SK-N-SH (cell line): ENCODE data around the gene GRIP2. TPM values are rescaled to one million over a fixed set of nuclear protein-coding genes. Genes with fewer than 3 reads are reported as not detected.

Experiments
- CTCF ChIA-PET: fragments of 300-600, 350-600 bp; formaldehyde crosslinking; extraction: SDS; loops from one replicate; lab custom pipeline; 2021; lab: Yijun Ruan, JAX
- POLR2A ChIA-PET: fragments of 350-600 bp; sonication (Branson Sonifier 250); formaldehyde crosslinking; extraction: SDS; loops from one replicate; lab custom pipeline; 2020; ENCODE audit warnings: antibody characterized with exemption, inconsistent platforms; lab: Yijun Ruan, JAX
- DNase-seq: peaks from one replicate; pipeline ENCODE4 v3.0.0; 2012
- H2AFZ ChIP-seq: fragments of 200-600 bp; sonication (generic); 2 replicates; pipeline ENCODE4 v1.8.1; 2016; ENCODE audit warnings: antibody characterized with exemption, mild to moderate bottlenecking, low read depth
- H3F3A ChIP-seq: fragments of 200-600 bp; sonication (generic); replicated peaks from 2 replicates; pipeline ENCODE3; 2016; ENCODE audit warnings: antibody characterized with exemption, mild to moderate bottlenecking; ENCODE audit not compliant: insufficient read depth
- H3K27ac ChIP-seq, 2 experiments: fragments of 200-500 bp in 1 of 2; fragments of 200-600 bp in 1 of 2; sonication (Bioruptor generic) in 1 of 2; sonication (generic), shearing (Covaris generic) in 1 of 2; 2 replicates each; pipeline versions ENCODE4 v1.5.1 to v1.6.1; 2014 to 2016; ENCODE audit warnings: low read depth in 2 of 2, inconsistent platforms in 1 of 2, low read length in 1 of 2, mild to moderate bottlenecking in 1 of 2, mixed read lengths in 1 of 2
- H3K27me3 ChIP-seq: fragments of 200-600 bp; sonication (generic), shearing (Covaris generic); 2 replicates; pipeline ENCODE4 v1.6.1; 2016; ENCODE audit warnings: mixed run types; ENCODE audit not compliant: insufficient read depth
- H3K36me3 ChIP-seq, 2 experiments: fragments of 200-500 bp in 1 of 2; fragments of 200-600 bp in 1 of 2; sonication (Bioruptor generic) in 1 of 2; sonication (generic) in 1 of 2; replicated peaks in 1 of 2; 2 replicates each; pipeline versions ENCODE3 to v1.5.1; 2014 to 2016; ENCODE audit warnings: low read length in 1 of 2, mild to moderate bottlenecking in 1 of 2; ENCODE audit not compliant: insufficient read depth in 2 of 2, control insufficient read depth in 1 of 2
- H3K4me1 ChIP-seq, 2 experiments: fragments of 200-500 bp in 1 of 2; fragments of 200-600 bp in 1 of 2; sonication (Bioruptor generic) in 1 of 2; sonication (generic), shearing (Covaris generic) in 1 of 2; 2 replicates each; pipeline versions ENCODE4 v1.5.1 to v1.6.1; 2014 to 2016; ENCODE audit warnings: low read depth in 1 of 2, low read length in 1 of 2, mixed run types in 1 of 2; ENCODE audit not compliant: insufficient read depth in 2 of 2, control insufficient read depth in 1 of 2
- H3K4me2 ChIP-seq: fragments of 200-600 bp; sonication (generic), shearing (Covaris generic); 2 replicates; pipeline ENCODE4 v1.6.1; 2017; ENCODE audit warnings: mixed run types
- H3K4me3 ChIP-seq, 2 experiments: fragments of 200-500 bp in 1 of 2; fragments of 200-600 bp in 1 of 2; sonication (Bioruptor generic) in 1 of 2; sonication (generic), shearing (Covaris generic) in 1 of 2; 2 replicates each; pipeline versions ENCODE4 v1.5.1 to v1.8.1; 2014 to 2016; ENCODE audit warnings: low read depth in 2 of 2, inconsistent platforms in 1 of 2, low read length in 1 of 2, mild to moderate bottlenecking in 1 of 2, mixed read lengths in 1 of 2, moderate library complexity in 1 of 2
- H3K79me2 ChIP-seq: fragments of 200-600 bp; sonication (generic); 2 replicates; pipeline ENCODE4 v1.8.1; 2017; ENCODE audit warnings: mild to moderate bottlenecking; ENCODE audit not compliant: insufficient read depth
- H3K9ac ChIP-seq: fragments of 200-600 bp; sonication (generic); 2 replicates; pipeline ENCODE4 v1.6.1; 2017; ENCODE audit warnings: mixed run types
- H3K9me2 ChIP-seq: fragments of 200-600 bp; sonication (generic); 2 replicates; pipeline ENCODE4 v1.6.1; 2017; ENCODE audit warnings: mixed run types
- H3K9me3 ChIP-seq: fragments of 200-600 bp; sonication (generic); 2 replicates; pipeline ENCODE4 v1.6.1; 2017; ENCODE audit warnings: mixed run types, mild to moderate bottlenecking, moderate library complexity
- H4K20me1 ChIP-seq: fragments of 200-600 bp; sonication (generic); 2 replicates; pipeline ENCODE4 v1.6.1; 2017; ENCODE audit warnings: mild to moderate bottlenecking, mixed run types; ENCODE audit not compliant: insufficient read depth
- CTCF ChIP-seq: fragments of 200-600 bp; sonication (generic); IDR thresholded peaks from 2 replicates; pipeline ENCODE4 v1.6.1; 2017; ENCODE audit warnings: antibody characterized with exemption, mild to moderate bottlenecking, moderate library complexity
- ELF1 ChIP-seq: IDR thresholded peaks from 2 replicates; pipeline ENCODE4 v1.4.0; 2012
- FOSL2 ChIP-seq: IDR thresholded peaks from 2 replicates; pipeline ENCODE4 v1.4.0; 2012; ENCODE audit warnings: low read depth, mild to moderate bottlenecking, moderate library complexity, borderline replicate concordance
- FOXJ3 ChIP-seq: sonication (generic); formaldehyde crosslinking; IDR thresholded peaks from 2 replicates; pipeline ENCODE4 v1.5.1; 2020; ENCODE audit warnings: mild to moderate bottlenecking, missing genetic modification reagents
- GABPA ChIP-seq: IDR thresholded peaks from 2 replicates; pipeline ENCODE4 v1.4.0; 2012; ENCODE audit warnings: low read depth, mild to moderate bottlenecking
- JUND ChIP-seq: IDR thresholded peaks from 2 replicates; pipeline ENCODE4 v1.4.0; 2012
- MXI1 ChIP-seq: IDR thresholded peaks from 2 replicates; pipeline ENCODE4 v1.6.1; 2012; ENCODE audit warnings: mild to moderate bottlenecking, low read depth, low read length, improper control_type of control experiment
- NFIC ChIP-seq: IDR thresholded peaks from 2 replicates; pipeline ENCODE4 v1.4.0; 2012; ENCODE audit warnings: borderline replicate concordance
- NRF1 ChIP-seq: IDR thresholded peaks from 2 replicates; pipeline ENCODE4 v1.6.1; 2012; ENCODE audit warnings: low read depth, mild to moderate bottlenecking, low read length
- RFX5 ChIP-seq: IDR thresholded peaks from 2 replicates; pipeline ENCODE4 v1.6.1; 2012; ENCODE audit warnings: mild to moderate bottlenecking, improper control_type of control experiment, low read length
- RXRA ChIP-seq: IDR thresholded peaks from 2 replicates; pipeline ENCODE4 v1.4.0; 2012; ENCODE audit warnings: low read depth, mild to moderate bottlenecking, borderline replicate concordance
- TAF1 ChIP-seq: IDR thresholded peaks from 2 replicates; pipeline ENCODE4 v1.6.1; 2012; ENCODE audit warnings: low read depth, mild to moderate bottlenecking, low read length, moderate library complexity, borderline replicate concordance
- TCF12 ChIP-seq: IDR thresholded peaks from 2 replicates; pipeline ENCODE4 v1.4.0; 2012
- TEAD4 ChIP-seq: IDR thresholded peaks from 2 replicates; pipeline ENCODE4 v1.4.0; 2012; ENCODE audit warnings: mild to moderate bottlenecking, borderline replicate concordance; ENCODE audit not compliant: insufficient read depth
- USF1 ChIP-seq: IDR thresholded peaks from 2 replicates; pipeline ENCODE4 v1.4.0; 2012; ENCODE audit warnings: low read depth, borderline replicate concordance
- WGBS: methylation state at CpG from one replicate; pipeline ENCODE4 v1.1.6; 2017; ENCODE audit warnings: low lambda C conversion rate; 5-methylcytosine and 5-hydroxymethylcytosine counted together
- polyA plus RNA-seq, 3 experiments: library from polyadenylated mRNA; depleted of rRNA; stranded (reverse); fragments of >200 nt; gene quantifications; 2 replicates each; pipeline ENCODE4 v1.2.3, GENCODE V29; 2012
- TF ChIP-seq, protein P1 (sequence below): IDR thresholded peaks from 2 replicates; pipeline ENCODE4 v1.4.0; 2012; ENCODE audit warnings: low read depth, borderline replicate concordance

The GRIP2 gene
- polyA plus RNA-seq, 1 of the 3 experiments (the other 2 are of a cell fraction), result 0.15 TPM

GRCh38 chr3:14487086-14487485 lies 53.1 kb downstream of the GRIP2 start:
- Histone ChIP-seq H3K36me3 (peaks cover 0 to 24% of the 10 kb centered on the region in 2 experiments), H3K4me2 (no peak overlapping the region), H3K9ac (no peak overlapping the region), H2AFZ (no peak overlapping the region), H3K79me2 (no peaks in the 10 kb centered on the region), H3K9me2 (no peaks in the 10 kb centered on the region), H3K9me3 (no peaks in the 10 kb centered on the region), H3F3A (no peaks in the 10 kb centered on the region), H4K20me1 (0 out of 2 replicates have a peak, but pooled peaks cover 4% of the 10 kb centered on the region), H3K4me3 (no peak overlapping the region), H3K4me1 (no peaks in the 10 kb centered on the region; a peak in 1 of 4 replicates), H3K27ac (no peak overlapping the region), H3K27me3 (no peaks in the 10 kb centered on the region)
- 96% methylated on average over 6 of the region's 8 CpGs for WGBS
- CTCF ChIA-PET, result interaction anchor here (1.5 to 3.7 kb wide), 3 partner anchors 19 to 28 kb away, joined by 3 to 16 read pairs (median 8); no protein-coding TSS in a partner anchor
- DNase-seq, result no peak
- POLR2A ChIA-PET, result no interaction called here
- TF ChIP-seq ELF1 (no peak), JUND (no peak), MXI1 (no peak), NFIC (no peak), GABPA (no peak), TAF1 (no peak), FOXJ3 (no peak), TCF12 (no peak), RXRA (no peak), TEAD4 (no peak), RFX5 (no peak), NRF1 (no peak), FOSL2 (no peak), CTCF (no peak), USF1 (no peak)
- TF ChIP-seq, protein P1, sequence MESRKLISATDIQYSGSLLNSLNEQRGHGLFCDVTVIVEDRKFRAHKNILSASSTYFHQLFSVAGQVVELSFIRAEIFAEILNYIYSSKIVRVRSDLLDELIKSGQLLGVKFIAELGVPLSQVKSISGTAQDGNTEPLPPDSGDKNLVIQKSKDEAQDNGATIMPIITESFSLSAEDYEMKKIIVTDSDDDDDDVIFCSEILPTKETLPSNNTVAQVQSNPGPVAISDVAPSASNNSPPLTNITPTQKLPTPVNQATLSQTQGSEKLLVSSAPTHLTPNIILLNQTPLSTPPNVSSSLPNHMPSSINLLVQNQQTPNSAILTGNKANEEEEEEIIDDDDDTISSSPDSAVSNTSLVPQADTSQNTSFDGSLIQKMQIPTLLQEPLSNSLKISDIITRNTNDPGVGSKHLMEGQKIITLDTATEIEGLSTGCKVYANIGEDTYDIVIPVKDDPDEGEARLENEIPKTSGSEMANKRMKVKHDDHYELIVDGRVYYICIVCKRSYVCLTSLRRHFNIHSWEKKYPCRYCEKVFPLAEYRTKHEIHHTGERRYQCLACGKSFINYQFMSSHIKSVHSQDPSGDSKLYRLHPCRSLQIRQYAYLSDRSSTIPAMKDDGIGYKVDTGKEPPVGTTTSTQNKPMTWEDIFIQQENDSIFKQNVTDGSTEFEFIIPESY, result no peak
